GM13977 (cell line): ENCODE data around the gene ZSCAN5A.

Source experiments
- DNase-seq: peaks from one replicate; pipeline ENCODE4 v3.0.0; 2012; ENCODE audit warnings: low spot score
- CTCF ChIP-seq: IDR thresholded peaks from 2 replicates; pipeline ENCODE4 v1.5.1; 2012; ENCODE audit warnings: mild to moderate bottlenecking, control low read depth; ENCODE audit not compliant: insufficient read depth; ENCODE audit errors: extremely low read depth, missing control alignments
- in situ Hi-C: fragments of 300-500 bp; cut with MboI; formaldehyde crosslinking; loops from one replicate; pipeline ENCODE4 v1.12.0; 2022; ENCODE audit warnings: low sequenced_read_pairs, low pct_unique_long_range_greater_than_20kb, mixed read lengths, inconsistent platforms; ENCODE audit not compliant: unreplicated experiment

The ZSCAN5A gene

GRCh38 chr19:56314381-56315076, at the start of gene ZSCAN5A:
Gene ZSCAN5A, minus strand, starts transcription at chr19:56314839. Its CDS starts 89,793 bp downstream, at chr19:56225046.
- in situ Hi-C loops: loop anchor here (25.0 kb wide), 1 partner anchor 627 kb away; the partner anchor contains the start of gene EPN1
- DNase-seq: peak; percentile 92
- no peak for TF ChIP-seq CTCF

- DNase-seq: no peak
- in situ Hi-C loops: no loop called here
- no peak for TF ChIP-seq CTCF
Observed at GRCh38 chr19:56360841-56361240, 46.2 kb upstream of the ZSCAN5A start.

- TF ChIP-seq CTCF: no peak
- in situ Hi-C loops: no loop called here
- DNase-seq: no peak
Observed at GRCh38 chr19:56356944-56357343, 42.3 kb upstream of the ZSCAN5A start.

GRCh38 chr19:56355517-56355916, 40.9 kb upstream of the ZSCAN5A start:
- DNase-seq: no peak
- in situ Hi-C loops: no loop called here
- no peak for TF ChIP-seq CTCF

- in situ Hi-C loops: no loop called here
- no peak for TF ChIP-seq CTCF
- no peak for DNase-seq
Observed at GRCh38 chr19:56351208-56351607, 36.6 kb upstream of the ZSCAN5A start.

- peak; percentile 36 for DNase-seq
- in situ Hi-C loops: no loop called here
- peak; percentile 80 for TF ChIP-seq CTCF
Observed at GRCh38 chr19:56350416-56351045, 35.9 kb upstream of the ZSCAN5A start.
